Endothelial cell of umbilical vein (primary cell): ENCODE data around the gene PLA2G2E.
"Not testable (repeated sequence)": the region's sequence is repeated elsewhere in the genome, so short reads cannot be mapped to it uniquely, and the experiment has no call there.

Source experiments
- CTCF ChIP-seq, 2 donors: IDR thresholded peaks; 1 replicate in 1 of 2; 2 replicates in 1 of 2; pipeline ENCODE4 v1.5.1; 2011; ENCODE audit warnings: low read length in 2 of 2, mild to moderate bottlenecking in 2 of 2, moderate library complexity in 2 of 2, control low read depth in 1 of 2, inconsistent platforms in 1 of 2, low read depth in 1 of 2; ENCODE audit not compliant: insufficient read depth in 1 of 2; ENCODE audit errors: extremely low read depth in 1 of 2
- EZH2 ChIP-seq: IDR thresholded peaks from 2 replicates; pipeline ENCODE4 v1.6.1; 2012; ENCODE audit warnings: borderline replicate concordance, low read depth, mild to moderate bottlenecking, moderate library complexity, low read length, inconsistent platforms; ENCODE audit not compliant: severe bottlenecking
- FOS ChIP-seq: IDR thresholded peaks from 2 replicates; pipeline ENCODE4 v1.6.1; 2011; ENCODE audit warnings: mild to moderate bottlenecking, low read length, moderate library complexity, borderline replicate concordance; ENCODE audit not compliant: insufficient read depth
- JUN ChIP-seq: IDR thresholded peaks from 2 replicates; pipeline ENCODE4 v1.6.1; 2011; ENCODE audit warnings: borderline replicate concordance, low read depth; ENCODE audit not compliant: insufficient read length, insufficient read depth
- MAX ChIP-seq: IDR thresholded peaks from 2 replicates; pipeline ENCODE4 v1.6.1; 2011; ENCODE audit not compliant: insufficient read depth, insufficient read length
- MYC ChIP-seq: IDR thresholded peaks from one replicate; pipeline ENCODE4 v1.6.1; 2011; ENCODE audit warnings: mild to moderate bottlenecking, low read depth, low read length
- POLR2A ChIP-seq: IDR thresholded peaks from 2 replicates; pipeline ENCODE4 v1.6.1; 2012; ENCODE audit warnings: low read depth, mild to moderate bottlenecking, control low read depth, low read length
- POLR2AphosphoS5 ChIP-seq: IDR thresholded peaks from 2 replicates; pipeline ENCODE4 v1.6.1; 2012; ENCODE audit warnings: low read depth, mild to moderate bottlenecking, control low read depth, low read length, moderate library complexity; ENCODE audit not compliant: insufficient read depth

GRCh38 chr1:19880841-19881240 is 42.6 kb downstream of the PLA2G2E start:
- not testable (repeated sequence) for TF ChIP-seq CTCF (IDR thresholded peaks at IDR 0.05; ENCODE audit: extremely low read depth in 1 of 2, insufficient read depth in 1 of 2, low read depth in 1 of 2, low read length in 2 of 2); POLR2A; MAX; POLR2AphosphoS5; EZH2; JUN; FOS; MYC
